Upper lobe of left lung (tissue), 6 donors: ENCODE results near the gene TCP11L2. TPM values are rescaled to one million over a fixed set of nuclear protein-coding genes. Genes with fewer than 3 reads are reported as not detected.

ENCODE experiments used
- ATAC-seq, 2 donors: fragments of 200-7000 bp; cut with Tn5 transposase; one replicate each; pipeline ENCODE4 v1.9.1; 2022; ENCODE audit warnings: mild to moderate bottlenecking in 2 of 2, moderate library complexity in 2 of 2; ENCODE audit not compliant: low FRiP score in 2 of 2
- DNase-seq, 2 donors: peaks; one replicate each; pipeline ENCODE4 v3.0.0-alpha.2; 2019 to 2020
- H3K27ac ChIP-seq, 4 donors: fragments of 200-600 bp; sonication (generic); one replicate each; pipeline ENCODE4 v1.5.1; 2016 to 2019
- H3K27me3 ChIP-seq, 4 donors: fragments of 200-600 bp; sonication (generic); one replicate each; pipeline ENCODE4 v1.5.1; 2017 to 2019
- H3K36me3 ChIP-seq, 4 donors: fragments of 200-600 bp; sonication (generic); one replicate each; pipeline ENCODE4 v1.5.1; 2016 to 2019
- H3K4me1 ChIP-seq, 4 donors: fragments of 200-600 bp; sonication (generic); one replicate each; pipeline ENCODE4 v1.5.1; 2018 to 2019
- H3K4me3 ChIP-seq, 4 donors: fragments of 200-600 bp; sonication (generic); one replicate each; pipeline ENCODE4 v1.5.1; 2017 to 2019; ENCODE audit warnings: mild to moderate bottlenecking in 2 of 4, moderate library complexity in 1 of 4
- H3K9me3 ChIP-seq, 4 donors: fragments of 200-600 bp; sonication (generic); one replicate each; pipeline ENCODE4 v1.5.1; 2018 to 2019
- EP300 ChIP-seq, 4 donors: sonication (generic); formaldehyde crosslinking; IDR thresholded peaks; one replicate each; pipeline ENCODE4 v1.5.1; 2017; ENCODE audit warnings: antibody characterized with exemption in 4 of 4, control low read depth in 2 of 4
- POLR2A ChIP-seq, 4 donors: fragments of 450-650 bp; IDR thresholded peaks; one replicate each; pipeline ENCODE4 v1.5.1; 2016 to 2017; ENCODE audit warnings: antibody characterized with exemption in 4 of 4, mild to moderate bottlenecking in 2 of 4
- POLR2AphosphoS5 ChIP-seq, 2 donors: sonication (generic); formaldehyde crosslinking; IDR thresholded peaks; one replicate each; pipeline ENCODE4 v1.5.1; 2017; ENCODE audit warnings: antibody characterized with exemption in 2 of 2
- WGBS, 2 donors: methylation state at CpG; one replicate each; pipeline ENCODE4 v1.1.5; 2017 to 2018; 5-methylcytosine and 5-hydroxymethylcytosine counted together
- total RNA-seq, 6 donors: library from RNA; depleted of rRNA in 4 of 6; stranded (reverse); fragments of >200 nt in 4 of 6; gene quantifications; one replicate each; pipeline versions ENCODE4 v1.1.0 to v1.2.1, GENCODE V29; 2016 to 2021
- TF ChIP-seq, protein P1 (sequence below), 6 experiments: fragments of 450-650 bp in 4 of 6; fragments of 200-600 bp in 2 of 6; sonication (generic) in 2 of 6; IDR thresholded peaks; one replicate each; pipeline ENCODE4 v1.5.1; 2016 to 2019; ENCODE audit warnings: antibody characterized with exemption in 6 of 6
- donor health status: DM: no; HTN: no; CAD: no; lungs with moderate emphysema.
- donor health status: DM: no; HTN: yes; CAD: no; lungs with severe emphysema.

TCP11L2 gene
- total RNA-seq, 6 donors from 2014 or later = 43.2 to 77.5 (median 56.2) TPM

DNA sequence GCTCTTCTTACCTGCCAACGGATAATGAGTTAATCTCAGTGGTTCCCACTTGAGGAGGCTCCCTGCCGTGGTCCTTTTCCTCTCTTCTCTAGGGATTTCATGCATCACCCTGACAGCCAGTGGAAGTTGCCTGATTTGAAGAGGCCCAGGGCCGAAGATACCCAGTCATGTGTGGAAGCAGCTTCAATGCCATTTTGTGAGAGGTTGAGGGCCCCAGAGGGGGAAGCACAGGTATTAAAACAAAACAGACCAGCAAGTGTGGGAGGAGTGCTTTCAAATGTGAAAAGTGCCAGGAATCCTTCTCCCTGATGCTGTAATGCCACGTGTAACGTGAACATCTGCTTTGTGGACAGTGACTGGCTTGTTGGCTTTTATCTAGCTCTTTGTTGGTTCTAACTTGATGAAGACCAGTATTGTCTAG lies 1.5 kb downstream of the TCP11L2 start:
- no peak for ATAC-seq
- DNase-seq = no peak
- H3K9me3 ChIP-seq = no peaks in the 10 kb centered on the region
- no peak for TF ChIP-seq POLR2AphosphoS5 (IDR thresholded peaks at IDR 0.05)
- TF ChIP-seq POLR2A (IDR thresholded peaks at IDR 0.05) = no peak
- TF ChIP-seq, protein P1, sequence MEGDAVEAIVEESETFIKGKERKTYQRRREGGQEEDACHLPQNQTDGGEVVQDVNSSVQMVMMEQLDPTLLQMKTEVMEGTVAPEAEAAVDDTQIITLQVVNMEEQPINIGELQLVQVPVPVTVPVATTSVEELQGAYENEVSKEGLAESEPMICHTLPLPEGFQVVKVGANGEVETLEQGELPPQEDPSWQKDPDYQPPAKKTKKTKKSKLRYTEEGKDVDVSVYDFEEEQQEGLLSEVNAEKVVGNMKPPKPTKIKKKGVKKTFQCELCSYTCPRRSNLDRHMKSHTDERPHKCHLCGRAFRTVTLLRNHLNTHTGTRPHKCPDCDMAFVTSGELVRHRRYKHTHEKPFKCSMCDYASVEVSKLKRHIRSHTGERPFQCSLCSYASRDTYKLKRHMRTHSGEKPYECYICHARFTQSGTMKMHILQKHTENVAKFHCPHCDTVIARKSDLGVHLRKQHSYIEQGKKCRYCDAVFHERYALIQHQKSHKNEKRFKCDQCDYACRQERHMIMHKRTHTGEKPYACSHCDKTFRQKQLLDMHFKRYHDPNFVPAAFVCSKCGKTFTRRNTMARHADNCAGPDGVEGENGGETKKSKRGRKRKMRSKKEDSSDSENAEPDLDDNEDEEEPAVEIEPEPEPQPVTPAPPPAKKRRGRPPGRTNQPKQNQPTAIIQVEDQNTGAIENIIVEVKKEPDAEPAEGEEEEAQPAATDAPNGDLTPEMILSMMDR (IDR thresholded peaks at IDR 0.05) = no peak
- no peak for TF ChIP-seq EP300 (IDR thresholded peaks at IDR 0.05)
- peaks cover 46 to 74% (median 53%) of the 10 kb centered on the region in 4 donors for H3K4me1 ChIP-seq
- H3K36me3 ChIP-seq = no peaks in the 10 kb centered on the region
- peak overlapping the region; percentile 97 to 98 (median 97) for H3K27ac ChIP-seq
- H3K27me3 ChIP-seq = no peaks in the 10 kb centered on the region
- 35 to 47% methylated on average over 5 of the region's 5 CpGs for whole genome bisulfite sequencing, 2 donors
- peak overlapping the region; percentile 48 to 90 (median 82) for H3K4me3 ChIP-seq

DNA sequence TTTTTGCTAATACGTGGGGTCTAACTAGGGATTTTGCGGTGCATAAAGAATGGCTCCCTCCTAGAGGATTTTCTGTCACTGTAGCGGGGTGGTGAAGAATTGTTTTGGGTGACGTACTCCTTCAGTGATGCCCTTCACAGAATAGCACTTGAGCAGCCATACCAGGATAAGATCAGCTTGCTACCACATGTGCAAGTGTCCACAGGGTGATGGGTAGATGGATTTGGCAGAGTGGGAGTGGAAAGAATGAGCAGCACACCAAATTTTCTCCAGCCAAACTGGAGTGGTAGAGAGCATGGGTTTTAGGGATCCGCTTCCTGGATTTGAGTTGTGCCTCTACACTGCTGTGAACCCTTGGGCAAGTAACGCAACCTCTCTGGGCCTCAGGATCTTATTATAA lies 2.3 kb downstream of the TCP11L2 start:
- no peaks in the 10 kb centered on the region for H3K27me3 ChIP-seq
- no peaks in the 10 kb centered on the region for H3K36me3 ChIP-seq
- no peaks in the 10 kb centered on the region for H3K9me3 ChIP-seq
- ATAC-seq (no peak), DNase-seq (no peak)
- TF ChIP-seq, protein P1 (IDR thresholded peaks at IDR 0.05) = no peak
- TF ChIP-seq EP300 (IDR thresholded peaks at IDR 0.05) (no peak), POLR2AphosphoS5 (IDR thresholded peaks at IDR 0.05) (no peak), POLR2A (IDR thresholded peaks at IDR 0.05) (no peak)
- peak overlapping the region in 2 of 4 donors; percentile 97 for H3K27ac ChIP-seq
- peak overlapping the region in 1 of 4 donors; percentile 86 for H3K4me3 ChIP-seq
- 87 to 93% methylated on average over 6 of the region's 6 CpGs for WGBS, 2 donors
- peaks cover 53 to 75% (median 56%) of the 10 kb centered on the region in 4 donors for H3K4me1 ChIP-seq

DNA sequence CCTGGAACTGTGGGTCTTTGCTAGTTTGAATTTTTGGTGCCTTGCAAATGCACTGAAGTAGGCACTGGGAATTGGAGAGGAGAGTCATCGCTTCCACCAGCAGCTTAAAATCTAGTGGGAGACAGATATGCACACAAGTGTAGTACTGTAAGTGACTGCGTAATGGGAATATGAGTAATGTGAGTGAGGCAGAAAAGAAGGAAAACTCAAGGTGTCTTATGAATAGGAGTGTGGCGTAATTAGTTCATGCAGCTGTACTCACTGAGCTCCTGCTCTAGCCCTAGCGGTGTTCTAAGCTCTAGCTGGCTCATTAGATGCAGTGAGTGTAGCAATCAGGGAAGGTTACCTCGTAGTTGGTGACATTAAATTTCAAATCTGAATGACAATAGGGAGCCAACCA lies 2.8 kb downstream of the TCP11L2 start:
- no peak overlapping the region for H3K4me3 ChIP-seq
- no peaks in the 10 kb centered on the region for H3K36me3 ChIP-seq
- TF ChIP-seq EP300 (IDR thresholded peaks at IDR 0.05) (no peak), POLR2A (IDR thresholded peaks at IDR 0.05) (no peak), POLR2AphosphoS5 (IDR thresholded peaks at IDR 0.05) (no peak)
- TF ChIP-seq, protein P1 (IDR thresholded peaks at IDR 0.05) = no peak
- H3K4me1 ChIP-seq = peaks cover 58 to 75% (median 59%) of the 10 kb centered on the region in 4 donors
- DNase-seq (no peak), ATAC-seq (no peak)
- H3K27ac ChIP-seq = peak overlapping the region in 1 of 4 donors; percentile 25
- no peaks in the 10 kb centered on the region for H3K9me3 ChIP-seq
- no peaks in the 10 kb centered on the region for H3K27me3 ChIP-seq
- 60 to 69% methylated on average over 5 of the region's 5 CpGs for WGBS, 2 donors

DNA sequence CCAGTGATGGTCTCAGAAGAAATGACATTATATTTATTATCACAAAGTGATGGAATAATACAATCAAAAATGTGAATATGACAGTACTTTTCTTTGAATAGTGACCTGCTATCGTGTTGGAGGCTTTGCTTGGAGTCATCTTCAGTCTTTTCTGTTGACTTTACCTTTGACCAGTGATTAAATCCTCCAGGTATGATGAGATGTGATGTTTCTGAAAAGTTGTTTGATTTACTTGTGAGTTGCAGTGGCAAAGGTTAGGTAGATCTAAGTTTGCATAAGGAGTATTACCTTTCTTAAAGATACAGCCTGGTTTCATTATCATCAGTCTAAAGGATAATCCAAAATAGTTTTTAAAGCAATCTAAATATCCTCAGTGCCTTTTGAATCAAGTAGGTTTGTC lies 4.6 kb downstream of the TCP11L2 start:
- ATAC-seq (no peak), DNase-seq (no peak)
- Histone ChIP-seq H3K9me3 (no peaks in the 10 kb centered on the region), H3K4me3 (no peak overlapping the region), H3K27ac (no peak overlapping the region), H3K36me3 (peaks cover 0 to under 1% (median 0%) of the 10 kb centered on the region in 4 donors), H3K27me3 (no peaks in the 10 kb centered on the region), H3K4me1 (peaks cover 50 to 76% (median 61%) of the 10 kb centered on the region in 4 donors)
- 84 to 87% methylated on average over 1 of the region's 1 CpG for WGBS, 2 donors
- TF ChIP-seq EP300 (IDR thresholded peaks at IDR 0.05) (no peak), POLR2A (IDR thresholded peaks at IDR 0.05) (no peak), POLR2AphosphoS5 (IDR thresholded peaks at IDR 0.05) (no peak)
- TF ChIP-seq, protein P1 (IDR thresholded peaks at IDR 0.05) = no peak

DNA sequence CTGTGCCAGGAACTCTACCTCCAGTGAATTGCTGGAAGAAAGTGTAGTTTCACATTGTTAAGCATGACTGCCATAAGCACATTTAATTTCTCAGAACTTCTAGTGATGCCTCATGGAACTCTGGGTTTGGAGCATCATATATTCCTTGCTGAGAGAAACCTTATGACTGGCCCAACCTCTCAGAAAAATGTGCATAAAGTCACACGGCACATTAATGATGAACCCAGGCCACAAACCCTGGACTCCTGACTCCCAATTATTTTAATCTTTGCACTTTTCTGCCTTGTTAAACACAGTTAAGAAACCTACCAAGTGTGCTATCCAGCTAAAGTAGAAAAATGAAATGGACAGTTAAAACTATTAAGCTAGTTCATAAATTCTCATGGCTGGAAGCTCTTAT lies 5.6 kb downstream of the TCP11L2 start:
- Histone ChIP-seq H3K4me1 (peaks cover 50 to 76% (median 61%) of the 10 kb centered on the region in 4 donors), H3K27me3 (no peaks in the 10 kb centered on the region), H3K4me3 (no peak overlapping the region), H3K9me3 (no peaks in the 10 kb centered on the region), H3K27ac (no peak overlapping the region), H3K36me3 (peaks cover 0 to 5% (median 0%) of the 10 kb centered on the region in 4 donors)
- TF ChIP-seq, protein P1 (IDR thresholded peaks at IDR 0.05) = no peak
- TF ChIP-seq POLR2AphosphoS5 (IDR thresholded peaks at IDR 0.05) (no peak), EP300 (IDR thresholded peaks at IDR 0.05) (no peak), POLR2A (IDR thresholded peaks at IDR 0.05) (no peak)
- WGBS, 2 donors = 92 to 96% methylated on average over 1 of the region's 1 CpG
- no peak for ATAC-seq
- no peak for DNase-seq
